Esophagus squamous epithelium (tissue), 4 donors: ENCODE results near the gene MUL1.

Experiments used
- CTCF ChIP-seq, 6 experiments: fragments of 450-650 bp in 4 of 6; fragments of 200-600 bp in 2 of 6; sonication (generic) in 2 of 6; IDR thresholded peaks; one replicate each; pipeline ENCODE4 v1.5.1; 2016 to 2019; ENCODE audit warnings: antibody characterized with exemption in 6 of 6, mild to moderate bottlenecking in 4 of 6, moderate library complexity in 4 of 6
- POLR2A ChIP-seq, 4 donors: fragments of 450-650 bp; IDR thresholded peaks; one replicate each; pipeline ENCODE4 v1.6.1; 2017; ENCODE audit warnings: antibody characterized with exemption in 4 of 4, mild to moderate bottlenecking in 4 of 4, moderate library complexity in 3 of 4

GRCh38 chr1:20521960-20522861 lies 14.3 kb upstream of the MUL1 start:
- TF ChIP-seq CTCF (IDR thresholded peaks at IDR 0.05) (peak; percentile 75 to 95 (median 92)), POLR2A (IDR thresholded peaks at IDR 0.05) (no peak)
